HG02763 (cell line): ENCODE measurements around the gene GSTA2.
"Not testable (repeated sequence)": the region's sequence is repeated elsewhere in the genome, so short reads cannot be mapped to it uniquely, and the experiment has no call there.

Experiments
- ATAC-seq: cut with Tn5 transposase; IDR thresholded peaks from one replicate; pipeline ENCODE4 v1.9.1; 2021; ENCODE audit warnings: mild to moderate bottlenecking, moderate library complexity; ENCODE audit not compliant: unreplicated experiment

GSTA2 gene

DNA sequence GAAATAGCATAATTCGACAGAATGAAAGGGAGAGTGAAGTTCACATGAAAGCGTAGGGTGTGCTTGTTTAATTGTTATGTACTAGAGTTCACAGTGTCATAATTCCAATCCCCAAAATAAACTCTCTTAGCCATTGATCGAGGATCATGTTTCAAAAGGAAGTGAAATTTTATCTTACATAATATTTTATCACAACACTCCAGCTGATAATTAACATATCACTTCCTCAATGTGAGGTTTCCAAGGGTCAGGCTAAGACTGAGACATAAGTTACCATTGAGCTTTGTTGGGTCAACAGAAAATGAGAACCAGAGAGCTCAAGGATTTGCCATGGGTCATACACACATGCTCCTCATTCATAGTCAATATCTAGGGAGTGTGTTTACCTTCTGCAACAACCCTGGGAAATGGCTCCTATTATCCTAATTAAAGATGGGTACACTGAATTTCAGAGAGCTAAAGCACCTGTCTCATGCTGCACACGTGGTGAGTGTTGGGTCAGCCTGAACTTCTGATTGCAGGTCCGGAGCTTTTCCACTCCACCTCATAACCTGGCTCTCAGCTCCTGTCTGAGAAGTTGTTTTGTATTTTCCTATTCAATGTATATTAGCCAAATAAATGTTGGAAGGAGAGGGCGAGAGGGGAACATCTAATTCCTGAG lies 3.0 kb downstream of the GSTA2 start:
- ATAC-seq, result no peak

DNA sequence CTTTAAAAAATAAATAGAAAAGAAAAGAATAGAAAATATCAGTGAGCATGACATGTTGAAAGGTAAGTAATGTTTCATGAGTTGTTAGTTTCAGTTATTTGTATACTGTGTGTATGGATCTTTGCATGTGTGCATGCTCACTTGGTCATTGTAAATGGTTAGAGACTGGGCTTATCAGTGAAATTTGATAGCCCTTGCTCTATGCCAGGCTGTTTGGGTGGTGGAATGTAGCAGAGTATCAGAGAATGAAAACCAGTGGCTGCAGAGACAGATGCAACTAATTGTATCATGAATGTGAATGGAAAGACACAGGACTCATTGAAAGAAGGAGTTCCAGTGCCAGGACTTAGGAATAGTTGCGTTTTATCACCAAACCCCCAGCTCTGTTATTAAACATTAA lies 4.2 kb downstream of the GSTA2 start:
- no peak for ATAC-seq

DNA sequence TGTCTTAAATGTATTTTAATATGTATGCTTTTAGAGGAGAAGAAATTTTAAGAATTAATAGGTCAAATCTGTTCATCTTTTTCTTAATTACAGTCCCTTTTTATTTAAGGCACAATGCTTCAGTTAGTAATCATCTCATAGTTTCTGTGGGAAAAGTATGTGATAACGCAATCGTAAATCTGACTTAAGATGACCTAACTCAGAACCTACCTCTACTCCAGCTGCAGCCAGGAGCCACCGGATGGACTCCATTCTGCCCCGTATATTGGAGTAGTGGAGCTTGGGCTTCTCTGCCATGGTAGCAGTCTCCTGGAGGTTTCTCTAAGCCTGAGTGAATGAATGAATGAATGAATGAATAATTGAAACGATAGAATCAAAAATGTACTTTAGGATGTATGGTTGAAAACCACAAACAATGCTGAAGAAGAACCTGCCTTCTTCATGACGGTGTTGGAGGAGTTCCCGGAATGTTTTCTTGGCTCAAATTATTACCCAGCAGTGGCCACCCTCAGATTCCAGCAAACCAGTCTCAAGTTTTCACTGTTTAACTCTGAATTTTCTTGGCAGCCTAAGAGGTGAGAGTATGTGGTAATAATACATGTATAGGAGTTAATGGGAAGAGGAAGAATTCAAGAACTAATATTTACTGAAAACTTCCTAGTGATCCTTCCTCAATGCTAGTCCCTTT lies 5.5 kb downstream of the GSTA2 start:
- not testable (repeated sequence) for ATAC-seq

- ATAC-seq, result no peak
Observed at GRCh38 chr6:52754443-52754842, 8.8 kb downstream of the GSTA2 start.

GRCh38 chr6:52753137-52753536 lies 10.1 kb downstream of the GSTA2 start:
- ATAC-seq, result not testable (repeated sequence)

DNA sequence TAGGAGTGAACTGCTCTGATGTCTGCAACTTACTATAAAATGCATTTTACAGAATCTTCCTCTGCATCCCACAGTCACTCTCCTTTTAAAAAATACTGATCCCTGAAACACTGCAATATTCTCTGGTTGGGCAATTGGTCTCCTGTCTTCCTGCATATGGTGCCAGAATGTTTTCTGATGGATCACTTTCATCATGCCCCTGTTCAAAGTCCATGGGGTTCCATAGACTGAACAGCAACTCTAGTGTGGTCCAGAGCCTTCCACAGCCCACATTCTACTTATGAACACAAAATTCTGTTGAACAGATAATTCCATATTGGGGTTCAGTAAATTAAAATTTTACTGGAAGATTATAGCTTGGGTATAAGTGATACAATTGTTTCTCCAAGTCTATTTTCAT lies 11.0 kb downstream of the GSTA2 start:
- ATAC-seq, result no peak

- no peak for ATAC-seq
Observed at GRCh38 chr6:52749556-52750152, 13.6 kb downstream of the GSTA2 start.

DNA sequence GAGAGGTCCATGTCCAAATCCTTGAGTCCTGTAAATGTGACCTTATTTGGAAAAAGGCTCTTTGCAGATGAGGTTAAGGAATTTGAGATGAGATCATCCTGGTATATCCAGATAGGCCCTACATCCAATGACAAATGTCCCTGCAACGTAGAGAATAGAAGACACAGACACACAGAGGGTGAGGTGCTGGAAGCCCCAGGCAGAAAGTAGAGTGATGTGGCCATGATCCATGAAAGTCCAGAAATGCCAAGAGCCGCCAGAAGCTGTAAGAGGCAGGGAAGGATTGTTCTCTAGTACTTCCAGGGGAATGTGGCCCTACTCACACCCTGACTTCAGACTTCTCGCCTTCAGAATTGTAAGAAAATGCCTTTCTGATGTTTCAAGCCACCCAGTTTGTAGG lies 16.0 kb downstream of the GSTA2 start:
- not testable (repeated sequence) for ATAC-seq

DNA sequence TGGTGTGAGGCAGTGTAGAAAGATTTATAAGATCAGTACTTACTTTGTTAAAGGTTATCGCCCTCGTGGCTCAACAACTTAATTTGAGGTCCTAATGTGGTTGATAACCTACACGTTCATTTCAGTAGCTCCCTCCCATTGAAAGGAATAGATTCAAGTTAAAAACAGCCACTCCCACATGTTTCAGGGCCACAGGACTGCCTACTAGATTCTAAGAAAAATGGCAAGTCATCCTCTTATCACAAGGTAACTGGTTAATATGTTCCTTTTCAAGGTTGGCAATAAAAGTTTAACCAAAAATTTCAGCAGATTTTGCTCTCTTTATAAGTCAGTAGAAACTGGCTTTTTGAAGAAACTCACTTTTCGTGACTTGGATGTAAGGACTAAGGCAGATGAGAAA lies 17.1 kb downstream of the GSTA2 start:
- ATAC-seq, result no peak

GRCh38 chr6:52745764-52746201 lies 17.5 kb downstream of the GSTA2 start:
- no peak for ATAC-seq

GRCh38 chr6:52741872-52742271 lies 21.4 kb downstream of the GSTA2 start:
- ATAC-seq, result no peak

DNA sequence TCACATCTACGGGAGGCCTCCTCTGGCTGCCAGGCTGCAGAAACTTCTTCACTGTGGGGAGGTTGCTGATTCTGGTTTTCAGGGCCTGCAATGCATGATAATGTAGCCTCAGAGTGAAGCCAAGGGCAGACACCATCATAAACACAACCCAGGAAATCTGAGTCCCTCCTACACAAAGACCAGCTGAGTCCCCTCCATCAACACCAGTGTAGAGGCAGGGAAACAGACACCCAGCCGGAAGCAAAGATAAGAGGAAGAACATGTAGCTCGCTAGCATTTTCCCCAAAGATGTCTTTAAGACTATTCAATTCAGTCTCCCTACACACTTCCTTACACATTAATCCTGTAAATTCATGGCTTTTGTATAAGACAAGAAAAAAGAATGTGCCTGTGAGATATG lies 23.6 kb downstream of the GSTA2 start:
- no peak for ATAC-seq

GRCh38 chr6:52739134-52739533 lies 24.1 kb downstream of the GSTA2 start:
- ATAC-seq, result no peak

- ATAC-seq, result no peak
Observed at GRCh38 chr6:52736145-52736544, 27.1 kb downstream of the GSTA2 start.

GRCh38 chr6:52735071-52735470 lies 28.2 kb downstream of the GSTA2 start:
- ATAC-seq, result no peak

GRCh38 chr6:52734072-52734471 lies 29.2 kb downstream of the GSTA2 start:
- ATAC-seq, result no peak

GRCh38 chr6:52733172-52733571 lies 30.1 kb downstream of the GSTA2 start:
- ATAC-seq, result no peak

DNA sequence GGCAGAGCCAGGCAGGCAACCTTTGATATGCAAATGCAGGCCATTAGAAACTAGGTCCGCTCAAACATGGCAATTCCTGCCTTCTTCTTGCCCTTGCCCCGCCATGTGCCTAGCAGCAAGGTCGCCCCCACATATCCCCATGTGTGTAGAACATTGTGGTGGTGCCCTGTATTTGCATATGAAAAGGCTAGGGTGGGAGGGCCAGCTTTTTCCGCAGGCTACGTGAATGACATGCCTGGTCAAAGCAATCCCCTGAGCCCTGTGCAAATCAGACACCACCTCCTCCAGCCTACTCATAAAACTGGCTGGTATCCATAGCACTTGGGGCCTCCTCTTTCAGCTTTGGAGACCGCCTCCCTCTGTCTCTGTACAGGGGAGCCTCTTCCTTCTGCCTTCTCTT lies 31.6 kb downstream of the GSTA2 start:
- ATAC-seq, result no peak

DNA sequence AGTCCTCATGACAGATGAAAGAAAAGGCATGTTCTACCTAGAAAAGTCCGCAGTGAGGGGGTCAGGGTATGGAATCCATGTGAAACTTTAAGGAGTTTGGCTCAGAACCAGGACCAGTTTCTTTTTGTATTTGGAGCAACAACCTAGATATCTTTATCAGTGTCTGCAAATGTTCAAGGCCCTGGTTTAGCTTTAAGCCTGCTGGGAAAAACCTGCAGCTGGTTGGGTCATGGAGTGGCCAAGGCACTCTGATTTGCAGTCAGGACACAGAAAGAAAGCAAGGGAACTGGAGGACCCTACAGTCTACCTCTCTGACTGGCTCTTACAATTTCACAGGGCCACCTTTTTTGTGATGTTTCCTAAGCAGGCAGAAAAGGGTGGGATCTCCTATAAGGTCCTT lies 33.7 kb downstream of the GSTA2 start:
- ATAC-seq, result no peak

- ATAC-seq, result no peak
Observed at GRCh38 chr6:52728394-52728793, 34.9 kb downstream of the GSTA2 start.

GRCh38 chr6:52727908-52728307 lies 35.4 kb downstream of the GSTA2 start:
- no peak for ATAC-seq
